ENCODE data around the gene ZNF462.
A peak's percentile ranks its signal among the peaks of the same experiment; 100 is the strongest.
"Not testable (repeated sequence)": the region's sequence is repeated elsewhere in the genome, so short reads cannot be mapped to it uniquely, and the experiment has no call there.

ZNF462 gene

GRCh38 chr9:106962615-106963363, 99.8 kb downstream of the ZNF462 start:
- DNase-seq (ENCODE audit: low spot score) = no peak

DNA sequence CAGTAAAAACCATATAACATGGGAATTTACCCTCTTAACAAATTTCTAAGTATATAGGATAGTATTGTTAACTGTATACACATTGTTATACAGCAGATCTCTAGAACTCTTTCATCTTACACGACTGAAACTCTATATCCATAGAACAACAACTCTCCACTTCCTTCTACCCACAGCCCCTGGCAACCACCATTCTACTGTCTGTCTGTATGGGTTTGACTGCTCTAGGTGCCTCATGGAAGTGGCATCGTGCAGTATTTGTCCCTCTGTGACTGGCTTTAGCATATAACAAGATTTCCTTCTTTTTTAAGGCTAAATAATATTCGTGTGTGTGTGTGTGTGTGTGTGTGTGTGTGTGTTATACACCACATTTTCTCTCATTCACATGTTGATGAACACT, 100.7 kb downstream of the ZNF462 start:
- DNase-seq (ENCODE audit: low spot score) = no peak

- DNase-seq (ENCODE audit: low spot score) = no peak
Observed at GRCh38 chr9:106964329-106964728, 101.4 kb downstream of the ZNF462 start.

DNA sequence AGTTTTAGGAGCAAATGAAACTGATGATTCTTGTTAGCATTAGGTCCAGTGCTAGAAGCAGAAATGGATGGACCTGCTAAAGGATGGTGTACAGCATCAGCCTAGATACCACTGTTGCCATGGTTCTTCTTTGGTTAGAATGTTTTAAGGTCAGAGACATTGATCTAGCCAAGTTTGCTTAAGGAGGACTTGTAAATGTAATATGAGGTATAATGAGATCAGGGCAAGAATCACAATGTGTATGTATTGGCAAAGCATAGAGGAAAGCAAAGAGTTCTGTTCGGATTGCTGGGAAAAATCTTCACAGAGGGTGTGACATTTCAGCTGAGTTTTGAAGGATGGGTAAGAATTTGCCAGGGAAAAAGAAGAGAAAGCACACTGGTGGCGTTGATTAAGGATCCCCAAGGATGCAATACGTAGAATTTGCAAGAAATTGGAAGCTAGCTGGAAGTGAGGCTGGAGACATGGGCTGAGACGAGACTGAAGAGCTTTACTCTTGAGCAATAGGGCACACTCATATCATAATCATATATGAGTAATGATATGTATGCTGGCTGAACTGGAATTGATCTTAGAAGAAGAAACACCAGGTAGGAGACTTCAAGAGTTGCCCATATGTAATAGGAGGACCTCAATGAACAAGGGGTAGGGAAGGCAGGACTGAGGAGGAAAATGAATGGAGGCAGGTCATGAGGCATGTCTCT, 102.0 kb downstream of the ZNF462 start:
- no peak for DNase-seq (ENCODE audit: low spot score)

DNA sequence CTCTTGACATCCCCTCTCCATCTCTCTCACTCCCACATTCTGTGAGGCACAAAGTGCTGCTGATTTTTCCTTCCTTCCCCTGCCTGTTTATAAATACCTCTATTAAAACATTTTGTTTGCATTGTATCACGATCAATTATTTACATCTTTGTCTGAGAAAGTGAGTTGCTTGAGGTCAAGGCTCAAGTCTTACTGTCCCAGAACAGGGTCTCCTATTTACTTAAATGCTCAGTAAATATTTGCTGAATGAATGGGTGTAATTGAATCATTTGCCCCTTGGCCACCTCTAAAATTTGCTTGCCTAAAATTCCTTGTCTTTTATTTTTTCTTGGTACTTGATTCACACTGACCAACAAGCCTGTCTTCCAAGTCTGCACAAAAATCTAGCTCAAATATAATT, 103.5 kb downstream of the ZNF462 start:
- no peak for DNase-seq (ENCODE audit: low spot score)

- peak; percentile 34 for DNase-seq (ENCODE audit: low spot score)
Observed at GRCh38 chr9:106969696-106970095, 106.7 kb downstream of the ZNF462 start.

DNA sequence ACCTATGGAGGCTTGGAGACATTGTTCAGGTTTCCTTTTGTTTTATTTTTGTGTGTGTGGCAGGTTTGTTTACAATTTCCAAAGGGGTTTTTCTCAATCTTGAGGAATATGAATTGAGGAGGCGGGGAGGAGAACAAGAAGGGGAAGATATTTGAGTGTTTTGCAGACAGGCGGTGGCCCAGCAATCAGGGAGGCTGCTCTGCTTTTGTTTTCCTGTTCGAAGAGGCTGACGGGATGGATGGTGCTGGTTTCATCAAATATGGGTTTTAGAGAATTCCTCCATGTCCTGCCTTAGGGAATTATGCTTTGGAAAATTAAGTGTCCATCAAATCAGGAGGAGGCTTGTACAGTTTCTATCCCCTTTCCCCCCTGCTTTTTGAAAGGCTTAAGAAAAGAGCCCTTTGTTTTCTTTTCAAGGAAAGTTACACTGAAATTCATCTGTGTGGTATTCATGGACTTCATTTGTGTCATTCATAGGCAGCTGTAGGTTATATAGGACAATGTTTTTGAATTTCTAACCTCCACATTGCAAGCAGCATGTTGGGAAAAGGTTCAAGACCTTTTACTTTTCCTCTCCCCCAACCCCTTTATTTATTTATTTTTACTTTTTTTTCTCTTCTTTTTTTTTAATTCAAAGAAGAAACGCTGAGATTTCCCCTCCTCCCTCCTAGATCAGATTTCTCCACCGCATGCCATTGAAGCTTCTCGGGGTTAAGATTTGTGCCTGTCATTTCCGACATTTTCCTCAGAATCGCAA, 107.4 kb downstream of the ZNF462 start:
- DNase-seq (ENCODE audit: low spot score) = peak; percentile 47

DNA sequence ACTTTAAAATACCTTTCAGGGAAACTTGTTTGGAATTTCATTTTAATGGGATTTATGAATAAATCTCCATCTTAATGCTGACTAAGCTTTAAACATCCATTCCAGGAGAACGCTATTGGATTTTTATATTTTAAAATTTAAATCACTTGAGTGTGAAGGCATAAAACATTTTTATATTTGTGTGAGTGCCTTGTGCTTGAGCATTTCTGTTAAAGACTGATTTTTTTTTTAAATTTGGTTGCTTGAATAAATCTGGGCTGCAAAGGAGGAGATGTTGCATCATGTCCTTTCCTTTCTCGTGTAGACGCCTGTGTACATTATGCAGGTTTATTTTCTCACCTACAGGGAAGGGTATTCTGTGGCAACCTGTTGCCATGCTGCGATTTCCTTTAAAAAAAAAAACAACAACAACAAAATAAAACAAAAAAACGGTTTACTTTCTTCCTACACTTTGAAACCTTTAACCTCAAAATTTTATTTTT, 108.1 kb downstream of the ZNF462 start:
- no peak for DNase-seq (ENCODE audit: low spot score)

GRCh38 chr9:106972082-106972481, 109.1 kb downstream of the ZNF462 start:
- no peak for DNase-seq (ENCODE audit: low spot score)

- DNase-seq (ENCODE audit: low spot score) = no peak
Observed at GRCh38 chr9:106974341-106974740, 111.4 kb downstream of the ZNF462 start.

DNA sequence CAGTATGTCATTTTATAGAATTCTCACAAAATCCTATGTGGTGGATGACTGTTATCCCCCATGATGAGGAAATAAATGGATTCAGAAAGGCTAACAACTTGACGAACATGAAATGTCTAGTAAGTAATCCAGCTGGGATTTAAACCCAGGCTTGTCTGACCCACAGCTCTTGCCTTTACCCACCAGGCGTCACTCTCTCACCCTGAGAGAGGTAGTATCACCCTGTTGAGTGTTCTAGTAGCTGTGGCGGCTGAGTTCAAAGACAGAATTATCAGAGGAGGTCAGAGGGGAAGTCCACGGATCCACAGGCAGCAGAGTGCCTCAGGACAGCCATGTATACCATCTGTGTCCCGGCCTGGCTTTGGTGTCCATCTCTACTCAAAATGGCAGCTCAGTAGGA, 113.8 kb downstream of the ZNF462 start:
- no peak for DNase-seq (ENCODE audit: low spot score)

- no peak for DNase-seq (ENCODE audit: low spot score)
Observed at GRCh38 chr9:106980551-106981101, 117.7 kb downstream of the ZNF462 start.

DNA sequence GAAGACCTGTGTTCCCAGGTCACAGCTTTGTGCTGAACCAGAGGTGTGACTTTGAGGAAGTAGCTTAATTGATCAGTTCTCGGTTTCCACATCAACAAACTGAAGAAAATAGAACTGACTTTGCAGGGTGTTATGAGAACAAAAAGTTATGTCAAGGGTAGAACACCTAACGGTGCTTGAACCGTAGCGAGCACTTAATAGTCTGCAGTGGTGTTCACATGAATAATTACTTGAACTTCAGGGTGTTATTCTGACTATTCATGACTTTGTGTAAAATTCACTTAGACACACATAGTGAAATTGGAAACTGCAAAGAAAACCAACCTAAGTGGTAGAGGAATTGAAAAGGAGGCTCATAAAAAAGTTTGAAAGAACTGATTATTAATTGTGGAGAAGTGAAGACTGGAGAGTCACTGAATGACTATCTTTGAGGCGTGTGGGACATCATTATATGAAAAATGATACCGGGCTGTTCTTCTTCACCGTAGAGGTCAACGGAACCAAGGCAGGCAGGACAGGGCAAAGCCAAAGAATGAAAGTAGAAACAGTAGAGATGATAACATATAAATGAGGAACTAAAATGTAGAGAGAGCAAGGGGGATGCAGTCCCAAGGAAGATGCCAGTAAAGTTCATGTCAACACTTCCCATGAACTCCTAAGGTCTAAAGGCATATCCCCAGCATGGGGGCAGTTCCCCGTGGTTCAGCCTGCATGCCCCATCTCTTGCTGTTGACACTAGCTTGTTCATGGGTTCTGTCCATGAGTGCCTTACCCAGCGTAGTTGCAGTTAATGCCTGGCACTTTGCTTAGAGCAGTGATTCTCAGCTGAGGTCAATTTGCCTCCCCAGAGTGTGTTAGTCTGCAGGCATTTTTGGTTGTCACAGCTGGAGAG, 118.7 kb downstream of the ZNF462 start:
- no peak for DNase-seq (ENCODE audit: low spot score)

GRCh38 chr9:106982636-106983035, 119.7 kb downstream of the ZNF462 start:
- DNase-seq (ENCODE audit: low spot score) = no peak

DNA sequence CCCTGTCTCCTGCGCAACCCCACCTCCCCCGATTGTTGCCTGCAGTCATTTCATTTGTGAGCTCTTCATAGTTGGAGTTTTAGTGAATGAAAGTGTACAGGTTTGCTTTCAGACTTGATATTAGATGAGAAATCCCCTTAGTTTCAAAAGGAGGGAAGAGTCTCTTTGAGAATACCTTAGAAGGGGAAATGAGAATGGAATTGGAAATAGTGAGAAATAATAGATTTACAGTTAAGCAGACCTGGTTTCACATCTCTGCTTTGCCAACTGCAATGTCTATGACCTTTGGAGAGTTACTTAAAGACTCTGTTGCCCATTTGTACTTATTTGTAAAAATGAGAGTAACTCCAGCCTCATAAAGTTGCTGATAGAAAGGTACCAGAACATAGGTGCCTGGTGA, 120.4 kb downstream of the ZNF462 start:
- no peak for DNase-seq (ENCODE audit: low spot score)

DNA sequence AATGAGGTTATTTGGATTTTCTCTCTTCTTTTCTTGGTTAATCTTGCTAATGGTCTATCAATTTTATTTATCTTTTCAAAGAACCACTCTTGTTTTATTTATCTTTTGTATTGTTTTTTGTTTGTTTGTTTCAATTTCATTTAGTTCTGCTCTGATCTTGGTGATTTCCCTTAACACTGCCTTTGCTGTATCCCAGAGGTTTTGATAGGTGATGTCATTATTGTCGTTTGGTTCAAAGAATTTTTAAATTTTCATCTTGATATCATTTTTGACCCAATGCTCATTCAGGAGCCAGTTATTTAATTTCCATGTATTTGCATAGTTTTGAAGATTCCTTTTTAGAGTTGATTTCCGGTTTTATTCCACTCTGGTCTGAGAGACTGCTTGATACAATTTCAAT, 126.9 kb downstream of the ZNF462 start:
- DNase-seq (ENCODE audit: low spot score) = not testable (repeated sequence)

DNA sequence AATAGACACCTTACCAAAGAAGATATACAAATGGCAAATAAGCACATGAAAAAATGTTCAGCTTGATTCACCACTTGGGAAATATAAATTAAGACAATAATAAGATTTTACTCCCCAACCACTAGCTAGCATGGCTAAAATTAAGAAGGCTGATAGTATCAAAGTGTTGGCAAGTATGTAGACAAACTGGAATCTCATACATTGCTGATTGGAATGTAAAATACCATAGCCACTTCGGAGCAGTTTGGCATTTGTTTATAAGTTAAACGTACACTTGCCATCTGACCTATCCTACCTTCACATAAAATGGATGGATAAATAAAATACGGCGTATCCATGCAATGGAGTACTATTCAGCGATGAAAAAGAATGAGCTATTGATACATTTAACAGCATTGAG, 129.2 kb downstream of the ZNF462 start:
- DNase-seq (ENCODE audit: low spot score) = no peak

DNA sequence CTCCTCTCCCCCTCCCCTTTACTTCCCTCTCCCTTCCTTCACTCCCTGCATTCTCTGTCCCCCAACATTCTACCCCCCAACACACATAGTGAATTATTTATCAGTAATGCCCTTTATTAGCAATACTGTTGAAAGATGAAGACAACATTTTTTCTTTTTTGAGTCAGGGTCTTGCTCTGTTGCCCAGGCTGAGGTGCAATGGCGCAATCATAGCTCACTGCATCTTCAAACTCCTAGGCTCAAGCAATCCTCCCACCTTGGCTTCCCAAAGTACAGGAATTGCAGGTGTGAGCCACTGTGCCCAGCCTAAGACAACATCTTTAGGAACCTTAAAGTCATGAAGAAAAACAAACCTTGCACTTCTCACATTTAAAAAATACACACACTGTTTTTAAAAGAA, 130.6 kb downstream of the ZNF462 start:
- DNase-seq (ENCODE audit: low spot score) = no peak

- no peak for DNase-seq (ENCODE audit: low spot score)
Observed at GRCh38 chr9:106994463-106994862, 131.5 kb downstream of the ZNF462 start.

- no peak for DNase-seq (ENCODE audit: low spot score)
Observed at GRCh38 chr9:107000218-107000617, 137.3 kb downstream of the ZNF462 start.

DNA sequence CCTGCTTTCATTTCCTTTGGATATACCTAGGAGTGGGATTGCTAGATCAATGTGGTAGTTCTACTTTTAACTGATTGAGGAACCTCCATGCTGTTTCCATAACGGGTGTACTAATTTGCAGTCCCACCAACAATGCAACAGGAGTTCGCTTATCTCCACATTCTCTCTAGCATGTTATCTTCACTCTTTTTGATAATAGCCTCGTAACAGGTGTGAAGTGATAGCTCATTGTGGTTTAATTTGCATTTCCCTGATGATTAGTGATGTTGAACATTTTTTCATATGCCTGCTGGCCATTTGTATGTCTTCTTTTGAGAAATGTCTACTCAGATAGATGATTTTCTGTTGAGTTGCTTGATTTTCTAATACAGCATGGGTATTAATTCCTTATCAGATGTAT, 142.2 kb downstream of the ZNF462 start:
- DNase-seq (ENCODE audit: low spot score) = no peak

Measured in globus pallidus (tissue), 1 donor.